GM19463 (cell line): ENCODE results near the gene NPIPA7.
"Not testable (repeated sequence)": the region's sequence is repeated elsewhere in the genome, so short reads cannot be mapped to it uniquely, and the experiment has no call there.

Experiments
- ATAC-seq: cut with Tn5 transposase; IDR thresholded peaks from one replicate; pipeline ENCODE4 v1.9.1; 2021; ENCODE audit warnings: mild to moderate bottlenecking, moderate library complexity; ENCODE audit not compliant: unreplicated experiment

The NPIPA7 gene

GRCh38 chr16:16417914-16418544 lies 39.1 kb downstream of the NPIPA7 start:
- ATAC-seq = not testable (repeated sequence)

DNA sequence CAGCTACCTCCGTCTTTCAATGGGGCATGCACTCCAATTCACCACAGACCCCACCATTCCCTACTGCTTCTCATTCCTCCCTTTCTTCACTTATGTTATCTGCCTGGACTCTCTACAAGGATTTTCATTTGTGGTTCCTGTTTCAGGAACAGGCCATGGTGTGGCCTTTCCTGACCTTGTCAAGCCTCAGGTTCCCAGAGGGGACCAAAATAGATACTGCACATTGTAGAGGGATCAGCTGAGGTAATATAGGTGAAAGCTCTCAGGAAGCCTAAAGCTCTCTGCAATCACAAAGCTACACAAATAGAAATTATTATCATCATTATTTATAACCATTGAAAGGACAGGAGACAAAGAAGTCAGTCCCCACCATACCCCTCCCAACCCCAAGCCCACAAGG lies 41.6 kb downstream of the NPIPA7 start:
- not testable (repeated sequence) for ATAC-seq

DNA sequence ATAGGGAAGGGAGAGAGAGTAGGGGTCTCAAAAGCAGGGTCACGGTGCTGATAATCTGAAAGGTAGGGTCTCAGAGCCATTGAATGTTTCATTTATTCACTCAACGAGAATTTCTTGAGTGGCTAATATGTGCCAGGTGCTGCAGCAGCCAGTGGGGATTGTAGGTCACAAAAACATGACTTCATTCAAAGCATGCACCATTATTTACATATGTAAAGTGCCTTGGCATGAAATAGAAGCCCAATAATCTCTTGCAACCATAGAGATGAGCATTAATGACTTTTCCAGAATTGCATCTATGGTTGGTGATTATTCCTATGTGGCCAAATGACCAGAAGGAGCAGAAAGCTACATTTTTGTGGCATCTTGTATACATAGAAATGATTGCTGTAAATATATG lies 46.2 kb downstream of the NPIPA7 start:
- not testable (repeated sequence) for ATAC-seq

DNA sequence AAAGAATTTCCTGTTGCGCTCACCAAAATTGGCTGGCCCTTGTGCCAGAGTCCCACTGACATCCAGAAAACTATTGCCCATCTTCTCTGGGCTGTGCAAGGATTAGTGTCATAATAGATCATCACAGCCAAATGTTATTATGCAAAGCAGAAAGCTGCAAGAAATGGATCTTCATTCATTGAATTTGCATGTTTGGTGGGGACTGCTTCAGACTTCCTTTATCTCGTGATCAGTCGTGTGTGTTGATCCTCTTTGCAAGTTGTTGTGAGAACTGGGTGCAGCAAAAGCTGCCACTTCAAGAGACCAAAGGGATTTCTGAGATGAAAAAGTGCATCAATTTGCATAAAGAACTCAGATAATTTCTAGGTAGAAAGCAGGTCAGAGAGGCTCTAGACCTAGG lies 52.2 kb downstream of the NPIPA7 start:
- ATAC-seq = not testable (repeated sequence)

DNA sequence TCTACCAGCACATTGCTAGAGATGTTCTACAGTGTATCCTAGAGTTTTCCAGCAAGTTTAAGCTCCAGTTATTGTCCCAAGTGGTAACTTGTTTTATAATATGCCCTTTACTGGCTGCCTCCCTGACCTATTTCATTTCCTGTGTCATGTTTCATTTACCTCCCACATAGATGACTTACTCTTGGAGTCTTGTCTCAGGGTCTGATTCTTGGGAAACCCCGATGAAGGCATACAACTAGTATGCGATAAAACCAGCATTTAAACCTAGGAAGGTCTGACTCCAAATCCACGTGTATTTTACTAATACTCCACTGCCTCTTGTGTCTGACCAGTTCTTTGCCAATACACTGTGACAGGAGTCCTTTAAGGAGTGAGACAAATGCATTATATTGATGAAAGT lies 55.8 kb downstream of the NPIPA7 start:
- ATAC-seq = not testable (repeated sequence)

DNA sequence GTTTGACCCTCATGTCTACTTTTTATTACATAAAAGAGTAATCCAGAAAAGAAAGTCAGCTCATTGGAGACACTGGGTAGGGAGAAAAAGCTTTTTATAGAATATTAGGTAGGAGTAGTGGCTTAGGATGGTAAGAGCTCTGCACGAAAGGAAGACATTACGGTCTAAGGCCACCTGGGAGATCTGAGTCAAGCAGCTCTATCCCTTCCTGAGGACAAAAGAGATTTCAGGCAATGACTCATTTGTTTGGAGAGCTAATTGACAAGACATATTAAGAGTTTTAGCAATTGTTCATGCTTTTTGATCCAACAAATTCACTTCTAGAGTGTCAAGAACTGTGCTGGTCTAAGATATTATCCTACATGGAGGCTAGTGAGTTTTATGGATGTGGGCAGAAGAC lies 62.5 kb downstream of the NPIPA7 start:
- not testable (repeated sequence) for ATAC-seq
